SH-SY5Y (cell line): Measurements from ENCODE around the gene CPNE4.
A peak's percentile ranks its signal among the peaks of the same experiment; 100 is the strongest.

Experiments
- GATA2 ChIP-seq: IDR thresholded peaks from 2 replicates; pipeline ENCODE4 v1.6.1; 2011; ENCODE audit warnings: mild to moderate bottlenecking, low read depth, low read length
- GATA3 ChIP-seq: IDR thresholded peaks from 2 replicates; pipeline ENCODE4 v1.6.1; 2011; ENCODE audit warnings: low read depth, mild to moderate bottlenecking, low read length, moderate library complexity

Gene CPNE4

GRCh38 chr3:131602011-131602779 is 432.6 kb downstream of the CPNE4 start:
- TF ChIP-seq GATA3 (no peak), GATA2 (no peak)

- TF ChIP-seq GATA2 (no peak), GATA3 (no peak)
These were observed 437.0 kb downstream of the CPNE4 start for GRCh38 chr3:131597816-131598215.

GRCh38 chr3:131596884-131597283 is 437.9 kb downstream of the CPNE4 start:
- TF ChIP-seq GATA3, result no peak
- TF ChIP-seq GATA2, result no peak

- TF ChIP-seq GATA2 (no peak), GATA3 (no peak)
These were observed 443.3 kb downstream of the CPNE4 start for GRCh38 chr3:131591394-131592014.

GRCh38 chr3:131586277-131586676 is 448.5 kb downstream of the CPNE4 start:
- TF ChIP-seq GATA2, result no peak
- TF ChIP-seq GATA3, result no peak

- TF ChIP-seq GATA2 (no peak), GATA3 (no peak)
These were observed 452.4 kb downstream of the CPNE4 start for GRCh38 chr3:131582438-131582837.

- TF ChIP-seq GATA2 (no peak), GATA3 (no peak)
These were observed 466.4 kb downstream of the CPNE4 start for GRCh38 chr3:131568460-131568859.

- TF ChIP-seq GATA3, result no peak
- TF ChIP-seq GATA2, result no peak
These were observed 470.0 kb downstream of the CPNE4 start for GRCh38 chr3:131564812-131565211.

GRCh38 chr3:131561511-131561910 is 473.3 kb downstream of the CPNE4 start:
- TF ChIP-seq GATA2, result no peak
- TF ChIP-seq GATA3, result no peak

- TF ChIP-seq GATA2 (no peak), GATA3 (no peak)
These were observed 474.0 kb downstream of the CPNE4 start for GRCh38 chr3:131560795-131561194.

GRCh38 chr3:131555456-131555855 is 479.4 kb downstream of the CPNE4 start:
- TF ChIP-seq GATA2 (no peak), GATA3 (no peak)

- TF ChIP-seq GATA2 (no peak), GATA3 (no peak)
These were observed 481.1 kb downstream of the CPNE4 start for GRCh38 chr3:131553495-131554247.

GRCh38 chr3:131551761-131552160 is 483.1 kb downstream of the CPNE4 start:
- TF ChIP-seq GATA2 (no peak), GATA3 (no peak)

GRCh38 chr3:131550562-131551465 is 484.0 kb downstream of the CPNE4 start:
- TF ChIP-seq GATA2 (peak; percentile 95), GATA3 (peak; percentile 95)

GRCh38 chr3:131549340-131549739 is 485.5 kb downstream of the CPNE4 start:
- TF ChIP-seq GATA3 (no peak), GATA2 (no peak)
